BLaER1 treated with 17β-estradiol and CSF1 and Interleukin-3, amounts not matched to agents 10 nM and 100 nM (cell line): Measurements from ENCODE around the gene CDC42EP2.

ENCODE experiments used
- H3K27ac ChIP-seq, 11 experiments: shearing (Covaris generic); formaldehyde crosslinking; 2 replicates each; pipeline ENCODE4 v1.8.1; 2022
- H3K27me3 ChIP-seq, 11 experiments: shearing (Covaris generic); formaldehyde crosslinking; 2 replicates each; pipeline ENCODE4 v1.8.1; 2022
- H3K36me3 ChIP-seq, 11 experiments: shearing (Covaris generic); formaldehyde crosslinking; 2 replicates each; pipeline ENCODE4 v1.8.1; 2022
- H3K4me1 ChIP-seq, 10 experiments: shearing (Covaris generic); formaldehyde crosslinking; 2 replicates each; pipeline ENCODE4 v1.8.1; 2022
- H3K4me2 ChIP-seq, 11 experiments: shearing (Covaris generic); formaldehyde crosslinking; 2 replicates each; pipeline ENCODE4 v1.8.1; 2022
- H3K4me3 ChIP-seq, 10 experiments: shearing (Covaris generic); formaldehyde crosslinking; 2 replicates each; pipeline ENCODE4 v1.8.1; 2022
- H3K9ac ChIP-seq, 11 experiments: shearing (Covaris generic); formaldehyde crosslinking; 2 replicates each; pipeline ENCODE4 v1.8.1; 2022
- H3K9me3 ChIP-seq, 11 experiments: shearing (Covaris generic); formaldehyde crosslinking; replicated peaks in 1 of 11; 2 replicates each; pipeline ENCODE4 v1.8.1; 2022
- H4K20me1 ChIP-seq, 11 experiments: shearing (Covaris generic); formaldehyde crosslinking; 2 replicates each; pipeline ENCODE4 v1.8.1; 2022
- Cebpa-rat ChIP-seq, 11 experiments: shearing (Covaris generic); IDR thresholded peaks; 2 replicates each; pipeline ENCODE4 v1.8.1; 2022

Gene CDC42EP2

GRCh38 chr11:65293909-65294381 lies 20.7 kb upstream of the CDC42EP2 start:
- Histone ChIP-seq H3K9ac (peak overlapping the region; percentile 77 to 94 (median 83); a peak in 19 of 22 replicates), H3K27me3 (no peaks in the 10 kb centered on the region), H4K20me1 (no peaks in the 10 kb centered on the region), H3K4me1 (peaks cover 57 to 95% (median 83%) of the 10 kb centered on the region in 10 experiments), H3K4me3 (peak overlapping the region in 1 of 10 experiments; percentile 16; a peak in 1 of 20 replicates), H3K9me3 (no peaks in the 10 kb centered on the region), H3K36me3 (peaks cover 19 to 72% (median 63%) of the 10 kb centered on the region in 11 experiments; a peak in 21 of 22 replicates), H3K4me2 (peak overlapping the region; percentile 85 to 95 (median 91)), H3K27ac (peak overlapping the region; percentile 90 to 100 (median 96); a peak in 21 of 22 replicates)
- no peak for TF ChIP-seq Cebpa-rat (IDR thresholded peaks at IDR 0.05)

DNA sequence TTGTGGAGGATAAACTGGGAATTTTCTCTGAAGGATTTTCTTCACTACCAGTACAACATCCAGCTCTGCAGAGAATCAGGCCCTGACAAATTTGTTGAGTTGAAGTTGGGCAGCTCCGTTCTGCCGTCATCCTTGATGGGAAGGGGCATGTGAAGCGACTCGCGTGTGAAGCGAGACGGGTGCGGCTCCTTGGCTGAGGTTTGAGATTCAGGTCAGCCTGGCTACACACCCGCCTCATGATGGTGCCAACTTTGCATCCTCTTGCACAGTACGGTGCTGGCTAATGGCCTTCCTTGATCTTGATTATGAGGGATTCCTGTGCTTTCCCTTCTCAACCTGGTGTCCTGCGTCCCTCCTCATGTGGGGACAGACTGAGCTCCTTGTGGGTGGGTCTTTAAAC lies 19.7 kb upstream of the CDC42EP2 start:
- H3K4me3 ChIP-seq: no peak overlapping the region
- no peaks in the 10 kb centered on the region for H4K20me1 ChIP-seq
- H3K4me2 ChIP-seq: peak overlapping the region; percentile 85 to 95 (median 91); a peak in 18 of 22 replicates
- H3K36me3 ChIP-seq: peaks cover 19 to 72% (median 63%) of the 10 kb centered on the region in 11 experiments; a peak in 21 of 22 replicates
- TF ChIP-seq Cebpa-rat (IDR thresholded peaks at IDR 0.05): no peak
- peaks cover 46 to 95% (median 82%) of the 10 kb centered on the region in 10 experiments for H3K4me1 ChIP-seq
- no peaks in the 10 kb centered on the region for H3K27me3 ChIP-seq
- H3K27ac ChIP-seq: peak overlapping the region in 10 of 11 experiments; percentile 90 to 100 (median 98); a peak in 18 of 22 replicates
- no peaks in the 10 kb centered on the region for H3K9me3 ChIP-seq
- H3K9ac ChIP-seq: peak overlapping the region in 7 of 11 experiments; percentile 81 to 94 (median 89); a peak in 12 of 22 replicates

GRCh38 chr11:65295571-65296341 lies 18.9 kb upstream of the CDC42EP2 start:
- Histone ChIP-seq H3K4me2 (peak overlapping the region in 10 of 11 experiments; percentile 13 to 95 (median 91); a peak in 17 of 22 replicates), H3K4me3 (no peak overlapping the region), H3K9ac (peak overlapping the region in 7 of 11 experiments; percentile 81 to 94 (median 89); a peak in 11 of 22 replicates), H3K9me3 (no peaks in the 10 kb centered on the region), H3K27me3 (no peaks in the 10 kb centered on the region), H3K4me1 (peaks cover 41 to 95% (median 83%) of the 10 kb centered on the region in 10 experiments), H3K27ac (peak overlapping the region in 9 of 11 experiments; percentile 90 to 100 (median 99); a peak in 18 of 22 replicates), H4K20me1 (no peaks in the 10 kb centered on the region), H3K36me3 (peaks cover 19 to 77% (median 70%) of the 10 kb centered on the region in 11 experiments; a peak in 21 of 22 replicates)
- TF ChIP-seq Cebpa-rat (IDR thresholded peaks at IDR 0.05): no peak

- H3K4me3 ChIP-seq: no peak overlapping the region
- H3K9ac ChIP-seq: peak overlapping the region in 6 of 11 experiments; percentile 7 to 54 (median 22); a peak in 6 of 22 replicates
- H3K9me3 ChIP-seq: no peaks in the 10 kb centered on the region
- H3K27me3 ChIP-seq: no peaks in the 10 kb centered on the region
- H3K36me3 ChIP-seq: peaks cover 19 to 86% (median 75%) of the 10 kb centered on the region in 11 experiments; a peak in 21 of 22 replicates
- H4K20me1 ChIP-seq: no peaks in the 10 kb centered on the region
- peak overlapping the region in 1 of 11 experiments; percentile 7; a peak in 1 of 22 replicates for H3K4me2 ChIP-seq
- TF ChIP-seq Cebpa-rat (IDR thresholded peaks at IDR 0.05): no peak
- H3K27ac ChIP-seq: peak overlapping the region in 8 of 11 experiments; percentile 31 to 100 (median 99); a peak in 15 of 22 replicates
- peaks cover 33 to 96% (median 82%) of the 10 kb centered on the region in 10 experiments for H3K4me1 ChIP-seq
Measured at GRCh38 chr11:65297026-65297672, 17.5 kb upstream of the CDC42EP2 start.

GRCh38 chr11:65298131-65298535 lies 16.5 kb upstream of the CDC42EP2 start:
- Histone ChIP-seq H3K9me3 (no peaks in the 10 kb centered on the region), H3K36me3 (peaks cover 19 to 95% (median 75%) of the 10 kb centered on the region in 11 experiments; a peak in 21 of 22 replicates), H3K4me3 (no peak overlapping the region), H3K27ac (peak overlapping the region in 8 of 11 experiments; percentile 30 to 100 (median 44); a peak in 11 of 22 replicates), H4K20me1 (no peaks in the 10 kb centered on the region), H3K4me1 (peaks cover 26 to 94% (median 78%) of the 10 kb centered on the region in 10 experiments), H3K9ac (peak overlapping the region in 6 of 11 experiments; percentile 5 to 38 (median 30); a peak in 8 of 22 replicates), H3K4me2 (no peak overlapping the region), H3K27me3 (no peaks in the 10 kb centered on the region)
- no peak for TF ChIP-seq Cebpa-rat (IDR thresholded peaks at IDR 0.05)

DNA sequence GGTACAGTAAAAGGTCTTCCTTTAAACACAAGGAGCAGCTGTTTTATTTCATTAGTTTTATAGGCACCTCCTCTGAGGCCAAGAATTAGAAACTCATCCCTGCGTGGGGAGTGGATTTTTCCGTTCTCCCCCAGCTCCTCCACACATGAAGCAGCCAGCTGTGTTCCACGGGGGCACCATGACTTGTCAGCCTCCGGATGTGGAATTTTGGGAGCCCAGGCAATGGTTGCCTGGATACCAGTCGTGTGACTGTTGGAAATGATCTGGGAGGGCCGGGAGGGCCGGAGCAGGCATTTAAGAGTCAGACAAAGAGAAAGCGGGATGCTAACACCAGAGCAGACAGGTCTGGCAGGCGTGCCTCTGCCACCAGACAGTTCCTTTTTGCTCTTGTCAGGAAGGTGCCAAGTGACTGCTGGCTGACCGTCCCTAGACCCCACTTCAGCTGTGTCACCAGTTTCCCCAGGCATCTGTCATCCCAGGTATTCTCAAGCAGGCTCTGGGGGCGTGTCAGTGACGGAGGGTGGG lies 15.9 kb upstream of the CDC42EP2 start:
- Histone ChIP-seq H4K20me1 (no peaks in the 10 kb centered on the region), H3K27ac (peak overlapping the region in 9 of 11 experiments; percentile 9 to 100 (median 44); a peak in 16 of 22 replicates), H3K9ac (peak overlapping the region in 4 of 11 experiments; percentile 31 to 40 (median 36); a peak in 3 of 22 replicates), H3K9me3 (no peaks in the 10 kb centered on the region), H3K4me2 (peak overlapping the region in 5 of 11 experiments; percentile 0 to 35 (median 10); a peak in 5 of 22 replicates), H3K36me3 (peaks cover 24 to 96% (median 77%) of the 10 kb centered on the region in 11 experiments; a peak in 21 of 22 replicates), H3K4me1 (peaks cover 20 to 88% (median 72%) of the 10 kb centered on the region in 10 experiments), H3K4me3 (no peak overlapping the region), H3K27me3 (no peaks in the 10 kb centered on the region)
- no peak for TF ChIP-seq Cebpa-rat (IDR thresholded peaks at IDR 0.05)

DNA sequence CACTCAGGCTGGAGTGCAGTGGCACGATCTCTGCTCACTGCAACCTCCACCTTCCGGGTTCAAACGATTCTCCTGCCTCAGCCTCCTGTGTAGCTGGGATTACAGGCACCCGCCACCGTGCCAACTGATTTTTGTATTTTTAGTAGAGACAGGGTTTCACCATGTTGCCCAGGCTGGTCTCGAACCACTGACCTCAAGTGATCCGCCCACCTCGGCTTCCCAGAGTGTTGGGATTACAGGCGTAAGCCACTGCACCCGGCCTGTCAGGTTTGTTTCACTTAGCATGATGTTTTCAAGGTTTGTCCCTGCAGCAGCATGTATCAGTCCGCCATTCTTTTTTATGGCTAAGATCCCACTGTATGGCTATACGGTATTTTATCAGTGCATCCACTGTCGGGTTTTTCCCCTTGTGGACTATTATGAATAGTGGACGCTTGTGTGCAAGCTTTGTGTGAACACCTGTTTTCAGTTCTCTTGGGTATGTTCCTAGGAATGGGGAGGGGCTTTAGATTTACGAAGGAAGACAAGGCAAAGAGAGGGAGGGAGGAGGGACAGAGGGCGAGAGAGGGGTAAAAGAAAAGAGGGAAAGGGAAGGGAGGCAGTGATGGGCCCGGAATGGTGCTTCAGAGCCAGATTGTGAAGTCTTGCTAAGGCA lies 13.9 kb upstream of the CDC42EP2 start:
- Histone ChIP-seq H3K36me3 (peaks cover 15 to 94% (median 68%) of the 10 kb centered on the region in 11 experiments; a peak in 21 of 22 replicates), H3K4me2 (peak overlapping the region in 4 of 11 experiments; percentile 74 to 83 (median 80); a peak in 5 of 22 replicates), H3K27ac (peak overlapping the region in 4 of 11 experiments; percentile 20 to 100 (median 50); a peak in 3 of 22 replicates), H3K9ac (no peak overlapping the region; a peak in 1 of 22 replicates), H3K4me1 (peaks cover 10 to 74% (median 53%) of the 10 kb centered on the region in 10 experiments; a peak in 19 of 20 replicates), H3K27me3 (no peaks in the 10 kb centered on the region), H3K4me3 (no peak overlapping the region), H3K9me3 (no peaks in the 10 kb centered on the region), H4K20me1 (no peaks in the 10 kb centered on the region)
- no peak for TF ChIP-seq Cebpa-rat (IDR thresholded peaks at IDR 0.05)
